ENCODE data around the gene GSTO1. TPM values are rescaled to one million over a fixed set of nuclear protein-coding genes. Genes with fewer than 3 reads are reported as not detected.
"Not testable (repeated sequence)": the region's sequence is repeated elsewhere in the genome, so short reads cannot be mapped to it uniquely, and the experiment has no call there.

GSTO1 gene
- total and polyA plus RNA-seq, 2 experiments from 2014 or later = 52.5 to 182 TPM

GRCh38 chr10:104248931-104249330 lies 5.8 kb upstream of the GSTO1 start:
- DNase-seq (ENCODE audit: low spot score) = peak; percentile 19
- Mint-ChIP-seq H3K27me3 (ENCODE audit: insufficient read depth, low read depth, poor library complexity) (peaks cover 10% of the 10 kb centered on the region), H3K9me3 (peaks cover 12% of the 10 kb centered on the region; the same call in 2 of the 3 replicates), H3K4me1 (peaks cover 35% of the 10 kb centered on the region)
- H3K36me3 ChIP-seq (ENCODE audit: insufficient read depth); H3K4me2 ChIP-seq; H4K20me1 ChIP-seq (replicated peaks; ENCODE audit: insufficient read depth); H3K27ac Mint-ChIP-seq; H3K4me3 Mint-ChIP-seq; H3K36me3 Mint-ChIP-seq (ENCODE audit: low read depth); H2AFZ ChIP-seq; H3K4me3 ChIP-seq; H3K79me2 ChIP-seq (replicated peaks; ENCODE audit: insufficient read depth); H3K27ac ChIP-seq (ENCODE audit: low read depth); ATAC-seq; H3K27me3 ChIP-seq (ENCODE audit: insufficient read depth); H3K9me2 ChIP-seq (ENCODE audit: insufficient read depth): not testable (repeated sequence)
- peaks cover 37% of the 10 kb centered on the region for H3K4me1 ChIP-seq (ENCODE audit: insufficient read depth)
- peaks cover 10% of the 10 kb centered on the region; the same call in 1 of the 2 replicates for H3F3A ChIP-seq (replicated peaks; ENCODE audit: low read depth)

GRCh38 chr10:104250371-104250770 lies 4.3 kb upstream of the GSTO1 start:
- no peaks in the 10 kb centered on the region for H4K20me1 ChIP-seq (replicated peaks; ENCODE audit: insufficient read depth)
- H3K9me3 Mint-ChIP-seq = peaks cover 9% of the 10 kb centered on the region; the same call in 2 of the 3 replicates
- H2AFZ ChIP-seq = no peak overlapping the region
- no peaks in the 10 kb centered on the region for H3K27me3 ChIP-seq (ENCODE audit: insufficient read depth)
- peaks cover 8% of the 10 kb centered on the region; the same call in 1 of the 2 replicates for H3K9me2 ChIP-seq (ENCODE audit: insufficient read depth)
- H3K36me3 Mint-ChIP-seq (ENCODE audit: low read depth) = no peaks in the 10 kb centered on the region
- 0 out of 2 replicates have a peak overlapping the region, but pooled peaks have one; percentile 16 for H3K4me3 ChIP-seq
- DNase-seq (ENCODE audit: low spot score) = no peak
- H3K4me2 ChIP-seq = peak overlapping the region; percentile 31
- H3K27me3 Mint-ChIP-seq (ENCODE audit: insufficient read depth, low read depth, poor library complexity) = peaks cover 14% of the 10 kb centered on the region
- peaks cover 36% of the 10 kb centered on the region for H3K4me1 Mint-ChIP-seq
- H3K4me3 Mint-ChIP-seq = no peak overlapping the region
- peaks cover 41% of the 10 kb centered on the region for H3K4me1 ChIP-seq (ENCODE audit: insufficient read depth)
- no peaks in the 10 kb centered on the region for H3K79me2 ChIP-seq (replicated peaks; ENCODE audit: insufficient read depth)
- no peaks in the 10 kb centered on the region; the same call in 1 of the 2 replicates for H3K36me3 ChIP-seq (ENCODE audit: insufficient read depth)
- no peak overlapping the region for H3K27ac Mint-ChIP-seq
- no peak overlapping the region for H3K27ac ChIP-seq (ENCODE audit: low read depth)
- ATAC-seq = no peak
- peaks cover 15% of the 10 kb centered on the region; the same call in 1 of the 2 replicates for H3F3A ChIP-seq (replicated peaks; ENCODE audit: low read depth)
- TF ChIP-seq ZNF114 (CRISPR knock-in tag; IDR thresholded peaks at IDR 0.05) = no peak
- no peak for TF ChIP-seq ZNF462 (CRISPR knock-in tag; IDR thresholded peaks at IDR 0.05)
- no peak for TF ChIP-seq ETS1 (IDR thresholded peaks at IDR 0.05)
- no peak for TF ChIP-seq CTCF (conservative IDR thresholded peaks at IDR 0.05; ENCODE audit: low read depth in 2 of 2)
- TF ChIP-seq POLR2AphosphoS5 (IDR thresholded peaks at IDR 0.05; ENCODE audit: low read depth) = no peak
- TF ChIP-seq STAT1 (IDR thresholded peaks at IDR 0.05; ENCODE audit: unreplicated experiment) = no peak
- no peak for TF ChIP-seq EZH2 (IDR thresholded peaks at IDR 0.05; ENCODE audit: low read depth, unreplicated experiment)
- no peak for TF ChIP-seq EZH2phosphoT487 (IDR thresholded peaks at IDR 0.05; ENCODE audit: unreplicated experiment)
- no peak for TF ChIP-seq CREB1 (CRISPR knock-in tag; IDR thresholded peaks at IDR 0.05; ENCODE audit: low read depth)
- TF ChIP-seq NANOG (IDR thresholded peaks at IDR 0.05; ENCODE audit: borderline replicate concordance) = no peak
- TF ChIP-seq ZNF331 (CRISPR knock-in tag; IDR thresholded peaks at IDR 0.05; ENCODE audit: low read depth) = no peak
- no peak for TF ChIP-seq JUNB (IDR thresholded peaks at IDR 0.05; ENCODE audit: unreplicated experiment)

Measured in GM23338 (cell line).